Measurements from ENCODE around the gene MT1A.

- no peak for TF ChIP-seq CTCF (IDR thresholded peaks at IDR 0.05)
- TF ChIP-seq POLR2A (IDR thresholded peaks at IDR 0.05): no peak
Measured at GRCh38 chr16:56688762-56689161, 50.3 kb downstream of the MT1A start.

Data from tibial nerve (tissue), 3 donors.